Esophagus muscularis mucosa (tissue), 4 donors: ENCODE data around the gene GABRB3. TPM values are rescaled to one million over a fixed set of nuclear protein-coding genes. Genes with fewer than 3 reads are reported as not detected.

Experiments
- DNase-seq: peaks from one replicate; pipeline ENCODE4 v3.0.0-alpha.2; 2017; ENCODE audit errors: extremely low spot score
- H3K27ac ChIP-seq, 4 donors: fragments of 200-600 bp; sonication (generic); replicated peaks in 1 of 4; 1 replicate in 3 of 4; 2 replicates in 1 of 4; pipeline ENCODE4 v1.5.1; 2016 to 2019; ENCODE audit warnings: mild to moderate bottlenecking in 1 of 4
- H3K27me3 ChIP-seq, 4 donors: fragments of 200-600 bp; sonication (generic); one replicate each; pipeline versions ENCODE4 v1.5.1 to v1.6.0; 2016 to 2019
- H3K36me3 ChIP-seq, 4 donors: fragments of 200-600 bp; sonication (generic); one replicate each; pipeline ENCODE4 v1.5.1; 2016 to 2019
- H3K4me1 ChIP-seq, 4 donors: fragments of 200-600 bp; sonication (generic); one replicate each; pipeline ENCODE4 v1.5.1; 2016 to 2019
- H3K4me3 ChIP-seq, 4 donors: fragments of 200-600 bp; sonication (generic); 1 replicate in 2 of 4; 2 replicates in 2 of 4; pipeline ENCODE4 v1.5.1; 2016 to 2019; ENCODE audit warnings: mild to moderate bottlenecking in 4 of 4, moderate library complexity in 1 of 4
- H3K9me3 ChIP-seq, 4 donors: fragments of 200-600 bp; sonication (generic); 1 replicate in 3 of 4; 2 replicates in 1 of 4; pipeline ENCODE4 v1.5.1; 2016 to 2019
- EP300 ChIP-seq: sonication (generic); formaldehyde crosslinking; IDR thresholded peaks from one replicate; pipeline ENCODE4 v1.6.1; 2017; ENCODE audit warnings: antibody characterized with exemption
- POLR2A ChIP-seq: fragments of 450-650 bp; IDR thresholded peaks from one replicate; pipeline ENCODE4 v1.6.1; 2017; ENCODE audit warnings: antibody characterized with exemption, moderate library complexity, mild to moderate bottlenecking, low read depth
- POLR2AphosphoS5 ChIP-seq, 2 donors: sonication (generic); formaldehyde crosslinking; IDR thresholded peaks; one replicate each; pipeline ENCODE4 v1.6.1; 2017; ENCODE audit warnings: antibody characterized with exemption in 2 of 2
- WGBS: methylation state at CpG from one replicate; pipeline ENCODE4 v1.1.5; 2018; 5-methylcytosine and 5-hydroxymethylcytosine counted together
- intact Hi-C: fragments of 100-400 bp; cut with DNase I; formaldehyde crosslinking; loops from one replicate; pipeline ENCODE4 v1.15.1; 2023
- total RNA-seq, 4 donors: library from RNA; depleted of rRNA; stranded (reverse); fragments of >200 nt; gene quantifications; one replicate each; pipeline versions ENCODE4 v1.1.0 to v1.2.1, GENCODE V29; 2016
- TF ChIP-seq, protein P1 (sequence below), 3 experiments: fragments of 200-600 bp in 2 of 3; fragments of 450-650 bp in 1 of 3; sonication (generic) in 2 of 3; IDR thresholded peaks; one replicate each; pipeline ENCODE4 v1.5.1; 2017 to 2019; ENCODE audit warnings: antibody characterized with exemption in 3 of 3, mild to moderate bottlenecking in 2 of 3, moderate library complexity in 1 of 3

GABRB3 gene
- total RNA-seq, 4 donors from 2014 or later, result 3.0 to 7.9 (median 4.2) TPM

- Histone ChIP-seq H3K4me1 (no peaks in the 10 kb centered on the region), H3K27ac (no peak overlapping the region), H3K9me3 (no peaks in the 10 kb centered on the region), H3K36me3 (no peaks in the 10 kb centered on the region), H3K4me3 (no peak overlapping the region), H3K27me3 (no peaks in the 10 kb centered on the region)
- TF ChIP-seq EP300 (no peak), POLR2A (no peak), POLR2AphosphoS5 (IDR thresholded peaks at IDR 0.05) (no peak)
- TF ChIP-seq, protein P1, sequence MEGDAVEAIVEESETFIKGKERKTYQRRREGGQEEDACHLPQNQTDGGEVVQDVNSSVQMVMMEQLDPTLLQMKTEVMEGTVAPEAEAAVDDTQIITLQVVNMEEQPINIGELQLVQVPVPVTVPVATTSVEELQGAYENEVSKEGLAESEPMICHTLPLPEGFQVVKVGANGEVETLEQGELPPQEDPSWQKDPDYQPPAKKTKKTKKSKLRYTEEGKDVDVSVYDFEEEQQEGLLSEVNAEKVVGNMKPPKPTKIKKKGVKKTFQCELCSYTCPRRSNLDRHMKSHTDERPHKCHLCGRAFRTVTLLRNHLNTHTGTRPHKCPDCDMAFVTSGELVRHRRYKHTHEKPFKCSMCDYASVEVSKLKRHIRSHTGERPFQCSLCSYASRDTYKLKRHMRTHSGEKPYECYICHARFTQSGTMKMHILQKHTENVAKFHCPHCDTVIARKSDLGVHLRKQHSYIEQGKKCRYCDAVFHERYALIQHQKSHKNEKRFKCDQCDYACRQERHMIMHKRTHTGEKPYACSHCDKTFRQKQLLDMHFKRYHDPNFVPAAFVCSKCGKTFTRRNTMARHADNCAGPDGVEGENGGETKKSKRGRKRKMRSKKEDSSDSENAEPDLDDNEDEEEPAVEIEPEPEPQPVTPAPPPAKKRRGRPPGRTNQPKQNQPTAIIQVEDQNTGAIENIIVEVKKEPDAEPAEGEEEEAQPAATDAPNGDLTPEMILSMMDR (IDR thresholded peaks at IDR 0.05), result no peak
- WGBS, result 76% methylated on average over 10 of the region's 10 CpGs
- peak; percentile 26 for DNase-seq
- intact Hi-C loops, result no loop called here
Observed at GRCh38 chr15:26620528-26621458, 152.1 kb downstream of the GABRB3 start.

DNA sequence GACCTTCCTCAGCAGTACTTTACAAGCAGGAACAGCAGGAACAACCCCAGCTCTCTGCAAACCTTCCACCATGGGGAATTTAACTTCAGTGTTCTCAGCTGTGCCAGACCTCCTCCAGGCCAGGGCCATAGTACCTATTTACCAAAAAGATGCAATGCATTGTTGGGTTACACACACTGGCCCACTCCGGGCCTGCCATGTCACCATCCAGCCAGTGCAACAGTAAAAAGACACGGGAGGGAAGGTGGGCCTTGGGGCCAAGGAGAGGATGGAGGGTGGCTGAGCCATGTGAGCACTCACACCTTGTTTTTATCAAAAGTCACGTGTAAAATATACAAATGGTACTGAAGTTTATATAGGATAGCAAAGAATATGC, 157.0 kb downstream of the GABRB3 start:
- intact Hi-C loops, result no loop called here
- H3K4me3 ChIP-seq, result no peak overlapping the region
- no peak for DNase-seq
- no peaks in the 10 kb centered on the region for H3K4me1 ChIP-seq
- H3K36me3 ChIP-seq, result no peaks in the 10 kb centered on the region
- no peaks in the 10 kb centered on the region for H3K9me3 ChIP-seq
- TF ChIP-seq, protein P1 (IDR thresholded peaks at IDR 0.05), result no peak
- TF ChIP-seq POLR2AphosphoS5 (IDR thresholded peaks at IDR 0.05) (no peak), POLR2A (no peak), EP300 (no peak)
- no peak overlapping the region for H3K27ac ChIP-seq
- WGBS, result 63% methylated on average over 3 of the region's 3 CpGs
- no peaks in the 10 kb centered on the region for H3K27me3 ChIP-seq

- WGBS, result 91% methylated on average over 7 of the region's 7 CpGs
- H3K4me1 ChIP-seq, result no peaks in the 10 kb centered on the region
Observed at GRCh38 chr15:26615188-26615926, 157.5 kb downstream of the GABRB3 start.

DNA sequence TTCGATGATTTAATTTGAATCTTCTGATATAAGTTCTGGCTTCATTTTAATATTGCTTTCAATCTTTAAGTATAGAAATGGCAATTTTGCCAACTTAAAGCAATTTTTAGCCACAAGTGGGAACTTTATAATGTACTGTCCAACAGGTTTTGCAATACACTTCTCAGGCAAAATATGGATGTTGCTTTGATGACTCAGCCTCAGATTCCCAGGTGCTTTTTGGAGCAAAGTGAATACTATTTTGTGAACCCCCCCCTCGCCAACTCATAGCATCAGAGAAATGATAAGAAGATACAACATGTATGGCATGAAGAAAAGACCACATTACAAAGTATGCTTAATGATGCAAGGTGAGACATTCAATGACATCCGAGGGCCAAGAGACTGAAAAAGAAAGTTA, 158.1 kb downstream of the GABRB3 start:
- WGBS, result 78% methylated on average over 3 of the region's 3 CpGs
- DNase-seq, result no peak
- Histone ChIP-seq H3K27me3 (no peaks in the 10 kb centered on the region), H3K4me3 (no peak overlapping the region), H3K9me3 (no peaks in the 10 kb centered on the region), H3K36me3 (no peaks in the 10 kb centered on the region), H3K27ac (no peak overlapping the region), H3K4me1 (no peaks in the 10 kb centered on the region)
- intact Hi-C loops, result no loop called here
- TF ChIP-seq EP300 (no peak), POLR2A (no peak)
- TF ChIP-seq, protein P1 (IDR thresholded peaks at IDR 0.05), result no peak

More at GRCh38 chr15:26615188-26615926, 157.5 kb downstream of the GABRB3 start:
- Histone ChIP-seq H3K27ac (no peak overlapping the region), H3K36me3 (no peaks in the 10 kb centered on the region), H3K27me3 (no peaks in the 10 kb centered on the region), H3K4me3 (no peak overlapping the region), H3K9me3 (no peaks in the 10 kb centered on the region)
- no peak for TF ChIP-seq EP300
- TF ChIP-seq, protein P1 (IDR thresholded peaks at IDR 0.05), result no peak
- TF ChIP-seq POLR2AphosphoS5 (IDR thresholded peaks at IDR 0.05), result no peak
- no peak for TF ChIP-seq POLR2A
- DNase-seq, result no peak
- intact Hi-C loops, result no loop called here
